GM13977 (cell line): Measurements from ENCODE around the gene HPGDS.

ENCODE experiments used
- DNase-seq: peaks from one replicate; pipeline ENCODE4 v3.0.0; 2012; ENCODE audit warnings: low spot score
- CTCF ChIP-seq: IDR thresholded peaks from 2 replicates; pipeline ENCODE4 v1.5.1; 2012; ENCODE audit warnings: mild to moderate bottlenecking, control low read depth; ENCODE audit not compliant: insufficient read depth; ENCODE audit errors: extremely low read depth, missing control alignments
- in situ Hi-C: fragments of 300-500 bp; cut with MboI; formaldehyde crosslinking; loops from one replicate; pipeline ENCODE4 v1.12.0; 2022; ENCODE audit warnings: low sequenced_read_pairs, low pct_unique_long_range_greater_than_20kb, mixed read lengths, inconsistent platforms; ENCODE audit not compliant: unreplicated experiment

HPGDS gene

GRCh38 chr4:94251094-94251493, 91.5 kb downstream of the HPGDS start:
- in situ Hi-C loops = no loop called here
- no peak for DNase-seq
- TF ChIP-seq CTCF = no peak
